ENCODE measurements around the gene CBLB. TPM values are rescaled to one million over a fixed set of nuclear protein-coding genes. Genes with fewer than 3 reads are reported as not detected.

The CBLB gene
- total and polyA plus RNA-seq, 4 donors, result 3.1 to 22.8 (median 9.8) TPM

GRCh38 chr3:105788593-105788992 lies 80.2 kb downstream of the CBLB start (continued):
- TF ChIP-seq, protein P1, sequence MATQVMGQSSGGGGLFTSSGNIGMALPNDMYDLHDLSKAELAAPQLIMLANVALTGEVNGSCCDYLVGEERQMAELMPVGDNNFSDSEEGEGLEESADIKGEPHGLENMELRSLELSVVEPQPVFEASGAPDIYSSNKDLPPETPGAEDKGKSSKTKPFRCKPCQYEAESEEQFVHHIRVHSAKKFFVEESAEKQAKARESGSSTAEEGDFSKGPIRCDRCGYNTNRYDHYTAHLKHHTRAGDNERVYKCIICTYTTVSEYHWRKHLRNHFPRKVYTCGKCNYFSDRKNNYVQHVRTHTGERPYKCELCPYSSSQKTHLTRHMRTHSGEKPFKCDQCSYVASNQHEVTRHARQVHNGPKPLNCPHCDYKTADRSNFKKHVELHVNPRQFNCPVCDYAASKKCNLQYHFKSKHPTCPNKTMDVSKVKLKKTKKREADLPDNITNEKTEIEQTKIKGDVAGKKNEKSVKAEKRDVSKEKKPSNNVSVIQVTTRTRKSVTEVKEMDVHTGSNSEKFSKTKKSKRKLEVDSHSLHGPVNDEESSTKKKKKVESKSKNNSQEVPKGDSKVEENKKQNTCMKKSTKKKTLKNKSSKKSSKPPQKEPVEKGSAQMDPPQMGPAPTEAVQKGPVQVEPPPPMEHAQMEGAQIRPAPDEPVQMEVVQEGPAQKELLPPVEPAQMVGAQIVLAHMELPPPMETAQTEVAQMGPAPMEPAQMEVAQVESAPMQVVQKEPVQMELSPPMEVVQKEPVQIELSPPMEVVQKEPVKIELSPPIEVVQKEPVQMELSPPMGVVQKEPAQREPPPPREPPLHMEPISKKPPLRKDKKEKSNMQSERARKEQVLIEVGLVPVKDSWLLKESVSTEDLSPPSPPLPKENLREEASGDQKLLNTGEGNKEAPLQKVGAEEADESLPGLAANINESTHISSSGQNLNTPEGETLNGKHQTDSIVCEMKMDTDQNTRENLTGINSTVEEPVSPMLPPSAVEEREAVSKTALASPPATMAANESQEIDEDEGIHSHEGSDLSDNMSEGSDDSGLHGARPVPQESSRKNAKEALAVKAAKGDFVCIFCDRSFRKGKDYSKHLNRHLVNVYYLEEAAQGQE (IDR thresholded peaks at IDR 0.05), result no peak
- no peak for TF ChIP-seq YY1 (IDR thresholded peaks at IDR 0.05)

GRCh38 chr3:105787453-105787852 lies 81.4 kb downstream of the CBLB start:
- no peak for DNase-seq (ENCODE audit: low spot score)
- no peaks in the 10 kb centered on the region for H3K9me3 ChIP-seq (ENCODE audit: control insufficient read depth in 4 of 4, low read length in 3 of 4)
- H3K36me3 ChIP-seq (ENCODE audit: control insufficient read depth in 4 of 4, insufficient read depth in 3 of 4, low read depth in 1 of 4, low read length in 3 of 4), result no peaks in the 10 kb centered on the region
- H3K4me1 ChIP-seq (ENCODE audit: control insufficient read depth in 4 of 4, insufficient read depth in 4 of 4, low read length in 3 of 4), result peaks cover 0 to under 1% (median 0%) of the 10 kb centered on the region in 4 donors
- no peaks in the 10 kb centered on the region for H3K27me3 ChIP-seq (ENCODE audit: control insufficient read depth in 4 of 4, insufficient read depth in 4 of 4, low read length in 3 of 4)
- TF ChIP-seq YY1 (IDR thresholded peaks at IDR 0.05) (no peak), EGR1 (IDR thresholded peaks at IDR 0.05; ENCODE audit: low read depth in 2 of 2) (no peak), MAX (IDR thresholded peaks at IDR 0.05) (no peak), RXRA (IDR thresholded peaks at IDR 0.05) (no peak), JUND (IDR thresholded peaks at IDR 0.05) (no peak), TAF1 (conservative IDR thresholded peaks at IDR 0.05) (no peak), GABPA (IDR thresholded peaks at IDR 0.05 in 1 of 2, conservative IDR thresholded peaks at IDR 0.05 in 1 of 2) (no peak), HNF4G (IDR thresholded peaks at IDR 0.05) (no peak)
- TF ChIP-seq, protein P2, sequence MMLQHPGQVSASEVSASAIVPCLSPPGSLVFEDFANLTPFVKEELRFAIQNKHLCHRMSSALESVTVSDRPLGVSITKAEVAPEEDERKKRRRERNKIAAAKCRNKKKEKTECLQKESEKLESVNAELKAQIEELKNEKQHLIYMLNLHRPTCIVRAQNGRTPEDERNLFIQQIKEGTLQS (IDR thresholded peaks at IDR 0.05), result no peak
- TF ChIP-seq, protein P3, sequence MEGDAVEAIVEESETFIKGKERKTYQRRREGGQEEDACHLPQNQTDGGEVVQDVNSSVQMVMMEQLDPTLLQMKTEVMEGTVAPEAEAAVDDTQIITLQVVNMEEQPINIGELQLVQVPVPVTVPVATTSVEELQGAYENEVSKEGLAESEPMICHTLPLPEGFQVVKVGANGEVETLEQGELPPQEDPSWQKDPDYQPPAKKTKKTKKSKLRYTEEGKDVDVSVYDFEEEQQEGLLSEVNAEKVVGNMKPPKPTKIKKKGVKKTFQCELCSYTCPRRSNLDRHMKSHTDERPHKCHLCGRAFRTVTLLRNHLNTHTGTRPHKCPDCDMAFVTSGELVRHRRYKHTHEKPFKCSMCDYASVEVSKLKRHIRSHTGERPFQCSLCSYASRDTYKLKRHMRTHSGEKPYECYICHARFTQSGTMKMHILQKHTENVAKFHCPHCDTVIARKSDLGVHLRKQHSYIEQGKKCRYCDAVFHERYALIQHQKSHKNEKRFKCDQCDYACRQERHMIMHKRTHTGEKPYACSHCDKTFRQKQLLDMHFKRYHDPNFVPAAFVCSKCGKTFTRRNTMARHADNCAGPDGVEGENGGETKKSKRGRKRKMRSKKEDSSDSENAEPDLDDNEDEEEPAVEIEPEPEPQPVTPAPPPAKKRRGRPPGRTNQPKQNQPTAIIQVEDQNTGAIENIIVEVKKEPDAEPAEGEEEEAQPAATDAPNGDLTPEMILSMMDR (IDR thresholded peaks at IDR 0.05; ENCODE audit: low read depth, low read length, missing input control), result no peak
- TF ChIP-seq, protein P1 (IDR thresholded peaks at IDR 0.05), result no peak
- WGBS, result 98% methylated on average over 2 of the region's 2 CpGs
- H3K9ac ChIP-seq (ENCODE audit: low read depth in 1 of 2, low read length in 2 of 2), result no peak overlapping the region
- no peak overlapping the region for H3K4me3 ChIP-seq (ENCODE audit: low read depth in 1 of 3, low read length in 3 of 3)
- H3K27ac ChIP-seq (ENCODE audit: low read depth in 1 of 2, low read length in 2 of 2), result no peak overlapping the region
